ELR (cell line): ENCODE results near the gene NDST3.

ENCODE experiments used
- DNase-seq: peaks from one replicate; pipeline ENCODE4 v3.0.0-alpha.2; 2015; ENCODE audit warnings: low read depth

The NDST3 gene

DNA sequence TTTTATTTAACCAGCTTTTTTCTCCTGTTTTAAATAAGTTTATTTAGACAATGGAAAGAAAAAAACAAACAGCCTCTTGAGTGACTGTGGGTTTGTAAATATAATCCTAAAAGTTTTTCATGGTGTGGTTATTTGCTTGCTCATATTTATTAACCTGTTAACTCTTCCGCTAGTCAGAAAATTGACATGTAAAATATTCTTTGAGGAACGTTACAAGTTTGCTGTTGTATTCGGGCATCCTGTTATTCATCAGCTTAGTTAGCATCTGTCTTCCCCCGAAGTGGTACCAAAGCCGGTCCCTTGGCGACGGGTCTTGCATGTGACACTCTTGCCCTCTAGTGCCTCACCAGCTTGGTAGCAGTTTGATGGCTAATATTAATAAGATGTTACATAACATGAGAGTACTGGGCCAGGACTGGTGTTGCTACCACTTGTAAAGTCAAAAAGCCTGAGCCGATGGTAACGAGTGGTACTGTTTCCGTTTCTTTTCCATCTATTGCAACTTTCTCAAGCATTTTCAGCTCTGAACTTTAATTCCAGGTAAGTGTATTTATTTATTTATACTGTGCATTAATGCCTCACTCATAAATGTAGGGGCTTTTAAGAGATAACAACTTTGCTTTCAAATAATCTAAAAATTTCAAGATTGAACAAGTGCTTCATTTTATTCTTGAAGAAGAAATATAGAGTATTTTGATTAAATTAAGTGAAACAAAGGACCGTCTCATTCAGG, at the start of gene NDST3:
NDST3 (plus strand) TSS at position 434 of the 733 bp plus-strand sequence. CDS start 19,425 bp downstream, outside the sequence.
- DNase-seq: peak; percentile 81

DNA sequence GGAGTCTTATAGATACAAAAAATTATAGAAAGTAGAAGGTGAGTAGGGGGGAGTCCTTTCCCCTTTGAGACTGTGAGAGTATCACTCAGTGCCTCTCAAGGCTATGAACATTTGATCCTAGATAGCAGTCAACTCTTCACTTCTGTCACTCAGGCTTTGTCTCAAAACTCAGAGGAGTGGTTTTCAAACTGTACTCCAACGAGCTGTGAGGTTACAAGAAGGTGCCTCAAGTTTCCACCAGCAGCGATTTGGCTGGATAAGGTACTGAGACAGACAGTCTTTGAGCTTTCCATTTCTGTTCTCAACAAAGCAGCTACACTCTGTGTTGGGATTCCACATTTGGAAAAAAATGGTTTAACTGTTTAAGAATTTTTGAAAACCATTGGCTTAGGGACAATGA, 48.0 kb upstream of the NDST3 start:
- DNase-seq: no peak

DNA sequence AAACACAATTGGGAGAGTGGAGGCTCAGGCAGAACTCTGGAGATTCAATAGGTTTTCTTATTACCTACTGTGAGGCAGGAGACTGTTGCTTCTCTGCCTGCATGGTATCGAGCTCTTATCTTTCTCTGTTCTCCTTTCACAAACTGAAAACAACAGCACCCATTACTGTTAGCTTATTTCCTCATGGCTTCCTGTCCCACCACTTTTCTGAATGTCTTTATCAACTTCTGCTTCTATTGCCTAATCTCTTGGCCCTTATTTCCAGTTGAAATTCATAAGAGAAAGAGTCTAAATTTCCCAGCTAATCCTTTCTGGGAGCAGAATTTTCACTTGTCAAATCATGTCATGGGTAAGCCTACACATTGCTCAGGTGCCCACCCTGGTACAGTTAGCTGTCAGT, 46.8 kb upstream of the NDST3 start:
- DNase-seq: no peak

DNA sequence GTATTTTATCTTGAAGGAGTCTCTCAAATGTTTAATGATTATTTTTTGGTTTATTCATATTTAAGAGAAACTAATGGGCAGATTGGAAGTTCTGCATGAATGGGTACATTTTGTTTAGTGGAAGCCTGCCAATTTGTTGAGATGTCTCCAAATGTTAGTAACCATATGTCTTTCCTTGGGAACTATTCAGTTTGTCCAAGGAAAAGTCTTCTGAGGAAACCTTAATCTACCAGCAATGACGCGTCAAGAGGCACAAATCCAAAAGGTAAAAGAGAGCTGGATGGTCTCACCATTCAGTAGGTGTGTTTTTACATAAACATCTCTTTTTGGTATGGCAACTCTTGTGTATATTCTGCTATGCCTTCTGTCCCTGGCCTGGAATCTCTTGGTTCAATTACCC, 37.4 kb upstream of the NDST3 start:
- no peak for DNase-seq

DNA sequence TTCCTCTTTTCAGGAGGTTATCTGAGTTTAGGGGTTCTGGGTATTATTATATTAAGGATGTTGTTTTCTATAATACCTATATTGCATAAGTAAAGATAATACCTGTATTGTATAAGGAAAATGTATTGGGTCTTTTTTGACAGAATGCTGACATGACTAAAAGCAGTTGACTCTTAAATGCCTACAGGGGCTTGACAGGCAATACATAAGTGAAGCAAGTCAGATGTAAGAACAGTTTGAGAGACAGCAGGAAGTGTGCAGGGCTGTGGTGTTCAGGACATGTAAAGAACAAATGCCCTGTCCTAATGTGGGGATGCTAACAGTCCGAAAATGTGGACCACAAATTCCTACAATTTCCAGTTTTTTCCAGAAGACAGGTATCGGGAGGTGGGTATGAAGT, 30.2 kb upstream of the NDST3 start:
- DNase-seq: no peak

DNA sequence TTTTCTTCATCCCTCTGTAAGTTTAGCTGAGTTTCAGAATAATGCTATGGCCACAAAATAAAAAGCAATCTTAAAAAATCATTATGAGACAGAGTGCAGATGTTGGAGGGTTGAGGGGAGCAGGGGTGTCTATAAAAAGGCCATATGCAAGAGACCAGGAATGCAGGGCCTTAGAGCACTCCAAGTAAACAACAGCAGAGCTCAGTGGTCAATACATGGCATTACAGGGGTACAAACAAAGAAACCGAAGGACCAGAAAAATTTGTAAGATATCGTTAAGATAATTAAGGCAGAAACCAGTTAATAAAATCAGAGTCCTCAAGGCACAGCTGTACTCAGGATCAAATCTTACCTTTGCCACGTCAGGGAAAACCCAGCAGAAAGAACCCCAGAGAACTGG, 28.4 kb upstream of the NDST3 start:
- DNase-seq: no peak

DNA sequence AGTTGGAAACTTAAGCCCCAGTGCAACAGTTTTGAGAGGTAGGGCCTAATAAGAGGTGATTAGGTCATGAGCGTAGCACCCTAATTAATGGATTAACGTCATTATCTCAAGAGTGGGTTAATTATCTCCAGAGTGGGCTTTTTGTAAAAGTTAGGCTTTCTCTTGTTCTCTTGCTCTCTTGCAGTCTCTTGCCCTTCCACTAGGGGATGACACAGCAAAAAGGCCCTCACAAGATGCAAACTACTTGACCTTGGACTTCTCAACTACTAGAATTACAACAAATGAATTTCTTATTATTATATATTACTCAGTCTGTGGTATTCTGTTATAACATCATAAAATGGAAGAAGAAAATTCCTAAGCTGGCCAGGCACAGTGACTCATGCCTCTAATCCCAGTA, 22.1 kb upstream of the NDST3 start:
- peak; percentile 7 for DNase-seq

DNA sequence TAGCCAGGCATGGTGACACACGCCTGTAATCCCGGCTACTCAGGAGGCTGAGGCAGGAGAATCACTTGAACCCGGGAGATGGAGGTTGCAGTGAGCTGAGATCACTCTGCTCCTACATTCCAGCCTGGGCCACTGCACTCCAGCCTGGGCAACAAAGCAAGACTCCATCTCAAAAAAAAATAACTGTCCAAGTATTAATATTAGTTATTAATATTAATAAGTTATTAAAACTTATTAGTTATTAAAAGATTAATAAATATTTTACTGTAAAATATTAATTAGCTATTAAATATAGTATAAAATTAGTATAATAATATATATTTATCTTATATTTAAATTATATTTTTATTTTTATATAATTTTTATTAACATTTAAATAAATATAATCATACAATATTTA, 19.5 kb upstream of the NDST3 start:
- no peak for DNase-seq

DNA sequence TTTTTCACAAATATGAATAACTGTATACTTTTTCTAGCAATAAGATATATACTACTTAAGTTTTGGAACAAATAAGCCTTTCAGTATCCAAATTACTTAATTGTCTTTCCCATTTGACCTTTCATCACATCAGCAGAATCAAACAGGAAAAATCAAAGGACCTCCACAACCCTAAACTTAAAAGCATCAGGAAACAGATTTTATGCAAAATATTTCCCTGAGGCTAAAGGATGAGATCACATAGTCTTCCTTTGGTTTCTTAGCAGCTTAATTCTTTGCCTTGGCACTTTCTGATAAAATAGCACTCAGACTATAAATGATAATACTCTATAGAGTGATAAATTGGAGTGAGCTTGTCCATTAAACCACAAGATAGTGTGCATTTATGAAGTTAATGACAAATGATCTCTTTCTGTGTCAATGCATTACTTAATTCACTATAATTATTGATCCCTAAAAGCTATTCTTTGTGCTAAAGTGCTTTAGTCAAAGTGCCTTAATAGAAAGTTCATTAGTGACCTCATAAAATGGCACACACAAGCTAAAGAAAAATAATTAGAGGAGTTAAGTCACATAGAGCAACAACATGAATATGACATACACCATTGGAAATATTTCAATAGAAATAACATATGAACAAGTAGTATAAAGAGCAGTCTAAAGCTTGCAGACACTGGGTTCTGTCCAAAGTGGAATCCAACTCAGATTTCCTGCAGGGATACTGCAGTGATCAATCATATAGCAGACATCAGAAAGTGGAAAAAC, 15.7 kb upstream of the NDST3 start:
- DNase-seq: peak; percentile 3

DNA sequence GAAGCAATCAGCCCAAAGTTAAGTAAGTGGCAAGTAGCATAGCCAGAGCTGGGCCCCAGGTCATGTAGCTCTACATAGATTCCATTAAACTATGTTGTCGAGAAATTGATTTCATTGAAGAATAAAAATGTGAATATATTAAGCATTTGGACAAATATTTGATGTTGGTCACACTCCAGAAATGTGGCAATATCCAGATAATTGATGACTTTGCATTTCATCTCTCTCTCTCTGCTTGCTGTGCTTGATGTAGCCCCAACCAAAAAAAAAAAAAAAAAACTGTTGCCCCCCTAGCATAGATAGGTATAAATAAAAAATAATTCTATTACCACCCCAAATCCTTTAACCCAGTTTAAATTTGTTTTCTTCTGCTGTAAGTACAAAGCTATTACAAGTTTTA, 7.5 kb upstream of the NDST3 start:
- DNase-seq: no peak

DNA sequence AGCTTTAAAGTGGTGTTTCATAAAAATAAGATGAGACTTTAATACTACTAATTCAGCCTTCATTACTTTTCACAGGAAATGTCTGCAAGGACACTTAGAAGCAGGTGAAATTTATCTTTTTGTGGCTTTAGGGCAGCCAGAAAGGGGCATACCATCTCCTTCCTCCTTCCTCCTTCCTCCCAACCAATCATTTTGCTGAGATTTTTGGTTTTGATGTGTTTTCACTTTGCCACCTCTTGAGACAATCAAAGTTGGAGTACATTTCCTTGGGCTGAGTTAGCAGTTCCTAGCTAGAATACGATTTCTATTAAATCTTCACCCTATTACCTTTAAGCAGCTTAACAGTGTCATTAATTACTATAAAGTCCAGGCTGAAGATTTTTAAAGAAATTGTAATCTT, 5.1 kb upstream of the NDST3 start:
- DNase-seq: no peak

DNA sequence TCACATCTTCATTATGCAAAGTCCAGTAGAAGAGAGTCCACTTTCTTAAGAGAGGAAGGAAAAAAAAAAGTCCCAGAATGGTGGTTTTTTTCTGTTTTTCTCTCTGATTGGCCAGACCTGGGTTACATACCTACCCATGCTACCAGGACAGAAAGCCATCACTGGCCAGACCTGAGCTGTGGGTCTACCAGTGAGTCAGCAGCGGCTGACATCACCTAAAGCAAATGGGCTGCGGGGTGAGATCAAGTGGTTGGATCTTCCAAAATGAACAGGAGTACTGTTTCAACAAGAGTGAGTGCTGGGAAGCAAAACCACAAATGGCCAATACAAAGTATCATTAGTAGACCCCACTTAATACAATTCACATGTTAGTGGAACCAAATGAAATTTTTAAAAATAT, 1.6 kb upstream of the NDST3 start:
- peak; percentile 19 for DNase-seq

DNA sequence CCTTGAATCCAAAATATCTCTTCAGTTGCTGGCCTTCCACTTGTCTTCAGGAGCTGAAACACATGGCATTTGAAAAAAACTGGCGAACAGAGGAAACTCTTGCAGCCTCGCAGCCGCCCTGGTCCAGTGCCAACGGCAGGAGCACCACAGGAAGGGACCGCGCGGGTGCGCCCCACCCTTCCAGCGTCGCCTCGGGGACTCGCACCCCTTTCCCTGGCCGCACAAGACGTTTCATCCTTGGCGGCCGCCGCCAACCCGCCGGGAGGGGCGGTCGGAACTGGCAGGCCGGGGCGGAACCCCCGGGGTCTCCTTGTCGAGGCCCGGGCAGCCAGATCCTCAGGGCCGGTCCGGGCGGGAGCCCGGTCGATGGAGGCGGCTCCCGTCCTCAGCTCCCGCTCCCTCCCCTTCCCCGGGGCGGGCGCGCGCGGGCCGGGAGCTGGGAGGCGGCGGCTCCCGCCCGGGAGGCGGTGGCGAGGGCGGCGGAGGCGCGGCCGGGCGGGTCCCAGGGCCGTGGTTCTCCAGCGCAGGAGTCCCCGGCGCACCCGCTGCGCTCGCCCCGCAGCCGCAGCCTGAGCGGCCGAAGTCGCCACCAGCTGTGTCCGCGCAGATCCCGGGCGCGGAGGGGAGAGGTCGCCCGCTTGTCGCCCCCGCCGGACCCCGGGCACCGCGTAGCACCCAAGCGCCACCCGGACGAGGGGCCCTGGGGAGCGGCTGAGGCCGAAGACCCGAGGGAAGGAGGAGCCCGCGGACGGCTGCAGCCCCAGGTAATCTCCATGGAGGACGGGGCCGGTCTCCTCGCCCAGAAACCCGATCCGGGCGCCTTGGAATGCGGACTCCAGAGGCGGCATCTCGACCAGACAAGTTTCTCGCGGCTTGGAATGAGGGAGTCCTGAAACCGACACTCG, 886 bp upstream of the NDST3 start:
- DNase-seq: peak; percentile 62

DNA sequence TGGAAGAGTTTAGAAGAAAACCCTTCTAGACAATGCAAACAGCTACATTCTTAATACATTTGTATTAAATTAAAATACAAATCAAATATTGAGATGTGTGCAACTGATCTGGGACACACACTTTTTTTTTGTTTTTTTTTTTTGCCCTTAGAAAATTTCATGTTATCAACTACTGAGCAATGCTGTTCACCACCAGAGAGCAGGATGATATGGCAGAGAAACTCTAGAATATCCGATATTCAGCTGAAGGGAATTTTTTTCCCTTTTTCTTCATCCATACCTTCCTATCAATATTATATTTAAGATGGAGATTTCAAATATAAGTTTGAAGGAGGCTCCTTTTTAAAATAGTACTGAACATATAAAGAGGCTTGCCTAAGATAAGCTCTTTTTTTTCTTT, 1.0 kb downstream of the NDST3 start:
- no peak for DNase-seq

DNA sequence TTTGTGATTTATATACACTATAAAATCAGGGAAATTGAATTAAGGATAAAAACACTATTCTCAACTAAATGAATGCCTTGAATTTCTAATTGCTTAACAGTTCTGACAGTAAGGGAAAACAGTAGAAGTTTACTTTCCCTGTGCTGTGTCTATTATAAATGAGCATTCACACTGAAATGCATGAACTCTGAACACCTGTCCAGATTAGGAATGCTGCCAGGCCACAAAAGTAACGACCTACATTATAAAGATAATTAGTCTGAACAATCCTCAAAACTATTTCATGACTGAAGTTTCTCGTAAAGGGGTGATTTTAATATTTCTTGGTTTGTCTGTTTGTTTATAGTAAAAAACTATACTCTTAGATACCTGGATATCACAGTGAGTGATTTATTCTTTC, 2.0 kb downstream of the NDST3 start:
- DNase-seq: no peak

DNA sequence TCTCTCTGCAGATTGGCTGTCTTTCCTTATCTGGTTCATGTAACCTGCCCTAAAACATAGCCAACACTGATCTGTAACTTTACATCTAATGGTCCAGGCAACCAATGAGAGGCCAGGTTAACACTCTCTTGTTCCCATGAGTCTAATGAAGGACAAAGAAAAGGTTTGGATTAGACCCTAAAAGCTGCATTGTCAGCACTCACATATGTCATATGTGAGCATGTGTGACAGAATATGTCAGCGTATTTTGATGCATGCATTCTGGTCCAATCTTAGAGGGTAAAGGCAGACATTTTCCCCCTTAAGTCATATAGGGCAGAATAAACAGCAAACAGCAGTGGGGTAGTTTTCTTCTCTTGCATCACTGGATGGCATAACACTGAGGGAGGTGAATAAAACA, 3.7 kb downstream of the NDST3 start:
- no peak for DNase-seq

DNA sequence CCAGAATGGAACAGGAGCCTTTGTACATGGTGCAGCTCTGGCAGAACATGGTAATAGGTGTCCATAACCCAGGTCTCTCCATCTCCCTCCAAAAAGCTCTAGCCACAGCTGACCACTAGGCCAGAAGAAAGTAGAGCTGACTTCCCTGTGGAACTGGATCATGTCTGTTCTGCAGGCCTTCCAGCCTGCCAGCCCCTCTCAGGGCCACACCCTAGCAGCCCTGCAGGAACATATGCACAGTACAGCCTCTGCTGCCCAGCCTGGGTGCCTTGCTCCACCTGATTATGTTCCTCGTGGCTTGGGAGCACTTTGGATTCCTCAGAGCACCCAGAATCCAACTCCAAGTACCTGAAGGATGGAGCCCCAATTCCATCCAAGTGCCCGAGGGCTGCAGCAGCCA, 12.0 kb downstream of the NDST3 start:
- no peak for DNase-seq

DNA sequence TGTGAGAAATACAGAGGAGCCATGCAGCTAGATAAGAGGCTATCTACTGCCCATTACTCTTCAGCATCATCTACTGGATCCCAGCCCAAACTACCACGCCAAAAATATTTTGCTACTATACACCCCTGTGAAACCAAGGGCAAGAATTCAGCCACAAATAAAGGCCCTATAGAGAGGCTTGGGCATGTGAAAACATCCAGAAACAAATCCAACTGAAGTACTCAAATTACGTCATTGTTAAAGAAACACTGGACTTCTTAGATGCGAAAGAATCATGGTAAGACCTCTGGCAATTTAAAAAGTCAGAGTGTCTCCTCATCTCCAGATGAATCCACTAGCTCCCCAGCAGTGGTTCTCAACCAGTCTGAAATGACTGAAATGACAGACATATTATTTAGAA, 12.8 kb downstream of the NDST3 start:
- no peak for DNase-seq

DNA sequence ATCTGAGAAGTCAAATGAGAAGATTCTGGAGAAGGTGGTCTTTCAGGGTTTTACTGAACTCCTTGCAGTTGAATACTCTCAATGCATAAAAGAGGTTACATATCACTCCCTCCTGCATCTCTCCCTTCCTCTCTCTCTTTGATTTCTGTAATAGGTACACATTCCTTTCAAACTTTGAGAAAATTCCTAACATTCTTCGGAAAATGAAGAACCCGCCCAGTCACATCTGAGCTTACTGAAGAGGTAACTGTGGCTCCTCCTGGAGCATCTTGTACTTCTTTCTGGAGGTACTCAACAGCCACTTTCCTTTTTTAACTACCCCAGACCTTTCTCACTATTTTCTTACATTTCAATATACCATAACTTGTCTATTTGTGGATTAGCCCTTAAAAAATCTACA, 24.7 kb downstream of the NDST3 start:
- no peak for DNase-seq

DNA sequence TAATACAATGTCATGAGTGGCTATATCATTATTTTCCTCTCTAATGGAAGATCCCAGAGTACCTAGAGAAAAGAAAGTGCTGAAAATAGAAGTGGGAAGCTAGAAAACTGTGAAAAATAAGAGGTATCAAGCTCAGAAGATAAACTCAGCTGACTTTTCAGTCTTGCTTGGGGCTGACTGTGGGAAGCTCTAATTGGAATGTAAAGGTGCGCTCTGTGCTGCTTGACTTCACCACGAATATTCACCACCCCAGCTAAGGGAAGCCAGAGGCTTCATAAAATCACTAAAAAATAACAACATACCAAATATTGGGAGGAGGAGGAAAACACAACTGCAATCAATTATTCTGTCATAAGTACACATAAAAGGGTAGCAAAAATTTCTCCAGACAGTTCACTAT, 25.1 kb downstream of the NDST3 start:
- DNase-seq: no peak

DNA sequence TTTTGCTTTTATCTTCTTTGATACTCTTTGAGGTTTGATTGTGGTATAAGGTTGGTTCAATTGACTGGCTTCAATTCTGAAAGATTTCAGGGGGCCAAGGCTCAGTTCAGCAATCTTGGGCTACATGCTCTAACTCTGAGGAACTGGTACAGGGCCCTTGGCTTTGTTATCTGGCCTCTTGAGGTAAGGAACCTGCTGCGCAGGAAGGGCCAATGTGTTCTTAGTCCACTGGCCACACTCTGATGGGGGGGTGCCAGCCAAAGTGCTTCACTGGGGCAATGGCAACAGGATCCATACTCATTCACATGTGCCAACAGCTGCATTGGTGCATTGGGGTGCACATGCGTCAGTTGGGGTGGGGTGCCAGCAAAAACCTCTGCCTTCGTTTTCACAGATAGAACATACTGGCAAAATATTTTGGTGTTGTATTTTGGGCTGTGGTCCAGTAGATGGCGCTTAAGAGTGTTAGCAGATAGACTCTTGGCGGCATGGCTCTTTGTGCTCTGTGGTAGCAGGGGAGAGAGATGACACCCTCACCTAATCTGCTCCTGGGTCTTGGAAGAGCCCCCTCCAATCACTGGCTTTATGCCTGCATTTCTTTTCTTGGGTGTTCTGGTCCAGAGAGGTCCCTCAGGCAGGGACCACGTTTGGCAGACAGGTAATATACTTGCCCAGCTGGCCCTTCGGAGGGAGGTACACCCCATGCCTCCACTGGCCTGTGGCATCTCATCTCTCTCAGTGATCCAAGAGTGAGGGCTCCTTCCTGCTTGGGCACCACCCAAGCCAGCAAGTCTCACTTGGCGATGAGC, 42.9 kb downstream of the NDST3 start:
- DNase-seq: peak; percentile 65

DNA sequence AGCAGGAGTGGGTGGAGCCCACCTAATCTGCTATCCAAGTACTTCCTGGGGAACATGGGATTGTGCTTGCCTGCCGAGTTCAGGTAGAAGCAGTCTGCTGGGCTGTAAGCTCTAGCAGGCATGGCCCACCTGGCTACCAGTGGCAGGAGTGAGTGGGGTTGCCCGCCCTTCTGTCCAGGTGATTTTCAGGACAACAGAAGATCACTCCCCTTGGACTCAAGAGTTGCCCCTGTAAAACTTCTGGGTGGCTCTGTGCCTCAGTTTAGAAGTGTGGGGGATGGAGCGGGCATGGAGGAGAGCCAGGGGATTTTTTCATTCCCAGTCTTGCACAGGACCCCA, 43.5 kb downstream of the NDST3 start:
- no peak for DNase-seq
